Hematopoietic multipotent progenitor cell treated with erythropoietin and hydrocortisone succinate and interleukin-3 and kit ligand, for 17 days (in vitro differentiated cells): ENCODE measurements around the gene CAMK2G.

Source experiments
- DNase-seq: peaks from one replicate; pipeline ENCODE4 v3.0.0-alpha.2; 2015; ENCODE audit warnings: low spot score

CAMK2G gene

DNA sequence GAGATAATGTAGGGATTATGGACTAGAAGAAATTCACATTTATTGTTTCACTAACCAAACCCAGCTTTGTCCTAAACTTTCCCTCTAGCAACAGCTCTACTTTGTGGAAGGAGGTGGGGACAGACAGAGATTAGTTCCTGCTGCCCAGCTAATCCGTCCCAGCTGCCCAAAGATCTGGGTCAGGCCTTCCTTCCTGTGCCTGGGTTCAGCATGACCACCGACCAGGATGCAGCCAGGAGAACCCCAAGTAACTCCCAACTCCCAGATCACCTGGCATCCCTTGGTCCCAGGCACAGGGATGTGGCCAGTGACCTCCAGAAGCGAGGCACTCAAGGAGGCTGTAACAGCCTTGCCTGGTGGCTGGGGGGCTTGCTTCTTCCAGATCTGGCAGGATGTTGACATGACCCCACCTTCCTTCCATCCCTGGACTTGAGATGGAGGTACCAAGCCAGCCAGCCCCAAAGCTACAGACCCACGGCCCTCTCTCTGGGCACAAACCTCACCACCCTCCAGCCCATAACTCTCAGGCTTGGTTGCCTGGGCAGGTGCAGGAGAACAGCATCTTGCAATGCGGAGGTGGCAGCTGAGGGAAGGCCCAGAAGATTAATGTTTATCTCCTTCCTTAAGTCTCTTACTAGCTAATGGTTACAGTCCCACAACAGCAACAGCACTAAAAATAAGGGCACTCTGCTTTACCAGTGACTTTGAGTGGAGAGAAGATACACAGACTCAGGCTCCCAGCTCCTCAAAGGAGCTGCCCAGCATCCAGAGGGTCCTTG is 11.1 kb downstream of the CAMK2G start:
- no peak for DNase-seq

- no peak for DNase-seq
These were observed 12.3 kb downstream of the CAMK2G start for GRCh38 chr10:73862011-73862410.

- DNase-seq, result no peak
These were observed 14.4 kb downstream of the CAMK2G start for GRCh38 chr10:73859784-73860491.

GRCh38 chr10:73859428-73859783 is 14.9 kb downstream of the CAMK2G start:
- DNase-seq, result no peak

- DNase-seq, result no peak
These were observed 15.5 kb downstream of the CAMK2G start for GRCh38 chr10:73858750-73859427.

GRCh38 chr10:73858013-73858708 is 16.2 kb downstream of the CAMK2G start:
- DNase-seq, result no peak

DNA sequence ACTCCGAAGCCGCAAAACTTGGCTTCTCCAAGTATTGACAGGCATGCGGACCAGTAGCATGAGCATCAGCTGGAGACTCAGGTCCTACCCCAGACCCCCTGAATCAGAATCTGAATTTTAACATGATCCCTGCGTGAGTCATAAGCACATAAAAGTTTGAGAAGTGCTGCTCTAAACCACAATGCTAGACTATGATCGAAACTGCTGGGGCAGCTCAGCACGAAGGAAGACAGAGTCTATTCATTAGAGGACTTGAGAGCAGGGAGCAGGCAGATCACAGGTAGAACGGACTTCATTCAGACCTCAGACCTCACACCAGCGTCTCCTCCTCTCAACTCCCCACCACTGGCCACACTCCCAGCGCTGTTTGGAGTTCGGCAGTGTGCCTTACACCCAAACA is 16.9 kb downstream of the CAMK2G start:
- DNase-seq, result no peak

DNA sequence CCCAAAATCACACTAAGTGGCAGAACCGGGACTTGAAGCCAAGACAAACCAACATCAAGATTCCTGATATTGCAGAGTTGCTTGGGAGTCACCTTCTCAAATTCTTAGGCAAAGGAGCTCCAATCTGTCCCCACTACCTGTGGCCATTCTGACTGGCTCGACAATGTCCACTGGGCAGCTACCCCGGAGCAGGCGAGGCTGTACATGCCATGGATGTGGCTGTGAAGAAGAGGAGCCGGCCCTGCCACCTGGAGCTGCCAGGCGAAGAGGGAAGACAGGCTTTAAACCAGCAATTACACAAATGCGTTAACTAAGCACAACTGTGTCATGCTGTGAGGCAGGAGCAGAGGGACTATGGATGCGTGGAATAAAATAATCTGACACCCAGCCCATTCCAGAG is 18.1 kb downstream of the CAMK2G start:
- DNase-seq, result no peak

DNA sequence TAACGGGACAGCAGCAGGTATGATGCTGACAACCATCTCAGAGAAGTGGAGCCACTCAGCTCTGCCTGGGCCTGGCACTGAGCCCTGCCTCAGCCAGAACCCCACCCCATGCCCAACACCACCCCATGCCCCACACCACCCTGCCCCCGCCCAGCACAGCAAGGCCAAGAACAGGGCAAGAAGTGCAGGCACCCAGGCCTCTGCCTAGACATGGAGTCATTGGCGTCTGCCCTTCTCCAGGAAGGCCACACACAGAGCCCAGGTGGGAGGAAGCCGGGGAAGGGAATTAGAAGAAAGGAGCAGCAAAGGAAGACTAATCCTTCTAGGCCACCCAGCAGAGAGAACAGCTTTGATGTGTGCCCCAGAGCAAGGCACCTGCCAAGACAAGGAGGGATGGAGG is 18.9 kb downstream of the CAMK2G start:
- DNase-seq, result peak; percentile 20

DNA sequence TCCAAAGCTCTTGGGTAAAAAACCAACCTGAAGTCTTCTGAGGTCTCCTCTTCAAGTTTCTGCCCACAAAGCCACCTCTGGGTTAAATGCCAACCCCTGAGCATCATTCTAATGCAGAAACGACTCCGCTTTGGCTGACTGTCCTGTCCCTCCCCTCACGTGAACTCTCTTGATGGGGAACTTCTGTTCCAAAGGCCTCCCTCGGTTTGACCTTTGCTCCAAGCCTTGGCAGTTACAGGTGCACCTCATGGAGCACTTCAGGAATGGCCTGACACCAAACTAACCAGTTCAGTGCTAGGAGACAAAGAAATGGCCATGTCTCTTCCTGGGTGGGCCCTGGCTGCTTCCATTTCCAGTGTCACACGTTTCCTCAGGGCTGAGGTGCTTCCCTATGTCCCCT is 20.0 kb downstream of the CAMK2G start:
- no peak for DNase-seq

DNA sequence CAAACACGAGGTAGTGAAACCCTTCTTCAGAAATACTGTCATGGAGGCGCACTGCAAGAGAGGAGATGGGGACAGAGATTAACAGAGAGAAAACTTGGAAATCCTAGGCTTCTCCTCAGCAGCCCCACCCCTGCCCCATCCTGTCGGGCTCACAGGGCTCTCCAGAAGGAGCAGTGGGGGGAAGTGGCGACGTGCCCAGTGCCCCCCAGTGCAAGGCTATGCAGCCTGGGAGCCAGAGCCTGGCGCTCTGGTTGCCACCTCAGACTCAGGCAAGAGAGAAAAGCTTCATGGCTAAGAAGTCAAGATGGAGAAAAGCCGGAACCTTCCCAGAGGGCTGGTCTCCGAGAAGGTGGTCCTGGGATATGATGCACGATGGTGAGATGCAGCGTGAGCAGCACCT is 21.2 kb downstream of the CAMK2G start:
- DNase-seq, result no peak

DNA sequence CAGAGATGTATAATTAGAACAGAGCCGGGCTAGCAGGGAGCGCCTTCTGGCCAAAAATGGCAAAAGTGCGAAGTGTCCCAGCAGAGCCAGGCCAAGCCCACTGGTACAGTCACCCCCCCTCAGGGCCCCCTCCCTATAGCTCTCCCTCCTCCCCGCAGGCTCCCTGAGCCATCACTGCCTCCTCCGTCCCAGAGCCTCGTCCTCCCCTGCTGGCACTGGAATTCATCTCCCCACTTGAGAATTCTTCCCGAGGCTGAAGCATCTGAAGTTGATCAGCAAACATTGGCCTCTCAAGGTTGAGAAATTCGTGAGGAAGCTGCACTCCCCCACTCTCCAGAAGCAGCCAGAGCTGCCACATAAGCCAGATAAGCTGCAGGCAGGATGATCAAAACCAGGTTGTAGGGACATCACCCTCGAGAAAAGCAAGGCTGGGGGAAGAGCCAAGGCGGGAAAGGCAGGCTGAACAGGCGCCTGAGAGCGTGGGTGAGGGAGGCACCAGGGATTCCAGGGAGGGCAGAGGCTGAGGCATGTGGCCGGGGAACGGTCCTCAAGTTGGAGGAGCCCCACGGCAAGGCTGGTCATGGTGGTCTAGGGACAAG is 23.4 kb downstream of the CAMK2G start:
- no peak for DNase-seq

DNA sequence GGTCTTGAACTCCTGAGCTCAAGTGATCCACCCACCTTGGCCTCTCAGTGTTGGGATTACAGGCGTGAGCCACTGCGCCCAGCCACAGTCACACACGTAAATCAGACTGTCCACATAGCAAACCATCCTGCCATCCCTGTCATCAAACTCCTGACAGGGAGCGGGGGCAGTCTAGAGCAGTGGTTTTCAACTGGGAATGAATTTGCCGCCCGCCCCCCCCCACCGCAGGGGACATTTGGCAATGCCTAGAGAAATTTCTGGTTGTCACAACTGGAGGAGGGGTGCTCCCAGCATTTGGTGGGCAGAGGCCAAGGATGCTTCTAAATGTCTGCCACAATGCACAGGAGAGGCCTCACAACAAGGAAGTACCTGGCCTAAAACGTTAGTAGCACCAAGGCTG is 24.1 kb downstream of the CAMK2G start:
- DNase-seq, result no peak

- DNase-seq, result peak; percentile 88
These were observed 25.4 kb downstream of the CAMK2G start for GRCh38 chr10:73848821-73849489.

DNA sequence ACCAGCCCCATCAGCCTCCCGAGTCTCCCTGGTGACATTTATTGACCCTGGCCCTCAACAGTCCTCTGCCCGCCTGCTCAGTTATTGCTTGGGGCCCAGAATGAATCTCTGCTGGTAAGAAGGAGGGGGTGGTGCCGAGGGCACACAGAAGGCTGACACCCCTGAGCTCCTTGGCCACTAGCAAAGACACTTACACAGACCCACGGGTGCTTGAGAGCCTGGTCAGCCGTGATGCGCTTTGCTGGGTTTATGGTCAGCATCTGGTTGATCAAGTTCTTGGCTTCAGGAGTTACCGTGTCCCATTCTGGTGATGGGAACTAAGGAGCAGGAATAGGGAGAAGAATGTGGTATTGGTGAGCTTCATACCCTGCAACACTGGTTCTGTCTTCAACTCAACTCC is 27.3 kb downstream of the CAMK2G start:
- no peak for DNase-seq

DNA sequence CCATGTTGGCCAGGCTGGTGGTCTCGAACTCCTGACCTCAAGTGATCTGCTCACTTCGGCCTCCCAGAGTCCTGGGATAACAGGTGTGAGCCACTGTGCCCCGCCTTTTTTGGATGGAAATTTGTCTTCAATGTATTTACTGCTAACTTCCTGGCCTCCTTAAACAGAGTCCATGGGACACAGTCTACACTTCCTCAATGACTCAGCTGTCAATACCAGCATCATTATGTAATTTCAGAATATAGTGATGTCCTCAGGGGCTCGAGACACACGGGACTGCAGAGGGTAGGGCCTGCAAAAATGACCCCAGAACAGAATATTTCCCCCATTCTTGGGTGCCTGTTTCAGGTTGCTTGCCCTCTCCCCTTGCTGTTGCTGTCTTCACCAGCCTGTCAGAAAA is 31.1 kb downstream of the CAMK2G start:
- no peak for DNase-seq

DNA sequence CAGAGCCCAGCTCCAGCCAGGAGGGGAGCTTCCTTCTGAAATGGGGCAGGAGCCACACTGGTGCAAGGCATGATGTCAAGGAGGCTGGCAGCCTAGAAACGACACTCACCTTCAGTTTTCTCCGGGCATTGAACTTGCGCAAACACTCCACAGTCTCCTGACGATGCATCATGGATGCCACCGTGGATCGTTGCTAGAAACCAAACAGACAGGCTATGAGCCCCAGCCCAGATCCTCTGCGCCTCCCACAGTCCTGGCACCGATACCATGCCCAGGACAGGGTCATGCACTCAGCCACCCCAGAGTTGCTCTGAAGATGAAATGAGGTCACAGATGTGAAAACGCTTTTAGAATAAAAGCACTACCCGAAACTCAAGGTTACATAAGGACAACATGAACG is 32.0 kb downstream of the CAMK2G start:
- no peak for DNase-seq

DNA sequence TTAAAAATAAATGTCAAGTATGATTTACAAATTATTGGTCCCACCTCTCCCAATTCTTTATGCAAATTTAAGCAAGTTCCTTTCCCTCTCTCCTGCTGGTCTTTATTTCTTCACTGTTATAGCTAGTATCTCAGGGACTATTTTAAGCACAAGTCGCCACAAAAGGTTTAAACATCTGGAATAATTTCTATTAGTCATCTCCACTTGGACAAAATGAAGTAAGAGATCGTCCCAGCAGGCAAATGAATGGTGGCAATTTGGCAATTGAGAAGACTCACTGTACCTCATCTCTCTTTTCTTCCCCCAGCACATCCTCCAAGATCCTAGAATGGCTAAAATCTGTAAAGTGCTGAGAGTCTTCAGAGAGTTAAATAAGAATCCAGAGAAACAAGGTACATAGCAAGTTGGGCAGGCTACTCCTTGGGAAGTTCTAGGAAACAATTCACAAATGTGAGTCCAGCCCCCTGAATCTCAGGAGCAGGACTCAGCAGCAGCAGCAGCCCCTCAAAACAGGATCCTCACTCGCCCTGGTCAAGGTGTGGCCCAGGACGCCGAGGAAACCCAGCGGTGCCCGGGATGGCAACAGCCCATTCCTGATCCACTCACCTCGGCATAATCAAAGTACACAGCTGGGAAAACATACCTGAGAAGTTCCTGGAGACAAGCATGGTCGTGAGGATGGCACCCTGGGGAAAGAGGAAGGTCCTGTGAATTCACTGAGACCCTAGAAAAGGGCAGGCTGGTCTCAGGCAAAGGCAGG is 32.6 kb downstream of the CAMK2G start:
- DNase-seq, result no peak

DNA sequence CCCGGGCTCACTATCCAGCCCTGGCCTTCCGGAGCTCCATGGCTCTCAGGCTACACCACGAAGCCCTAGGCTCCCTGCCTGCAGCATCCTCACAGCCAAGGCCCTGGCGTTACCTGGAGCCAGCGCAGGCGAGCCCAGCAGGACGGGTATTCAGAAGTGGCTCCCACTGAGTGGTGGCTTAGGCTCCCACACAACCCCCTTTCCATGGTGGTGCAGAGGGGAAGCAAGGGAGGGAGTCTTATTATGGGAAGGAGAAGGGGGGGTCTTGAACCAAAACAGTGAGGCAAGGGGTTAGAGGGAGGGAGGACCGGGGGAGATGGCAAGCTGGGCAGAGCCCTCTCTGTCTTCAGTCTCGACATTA is 33.3 kb downstream of the CAMK2G start:
- DNase-seq, result no peak

DNA sequence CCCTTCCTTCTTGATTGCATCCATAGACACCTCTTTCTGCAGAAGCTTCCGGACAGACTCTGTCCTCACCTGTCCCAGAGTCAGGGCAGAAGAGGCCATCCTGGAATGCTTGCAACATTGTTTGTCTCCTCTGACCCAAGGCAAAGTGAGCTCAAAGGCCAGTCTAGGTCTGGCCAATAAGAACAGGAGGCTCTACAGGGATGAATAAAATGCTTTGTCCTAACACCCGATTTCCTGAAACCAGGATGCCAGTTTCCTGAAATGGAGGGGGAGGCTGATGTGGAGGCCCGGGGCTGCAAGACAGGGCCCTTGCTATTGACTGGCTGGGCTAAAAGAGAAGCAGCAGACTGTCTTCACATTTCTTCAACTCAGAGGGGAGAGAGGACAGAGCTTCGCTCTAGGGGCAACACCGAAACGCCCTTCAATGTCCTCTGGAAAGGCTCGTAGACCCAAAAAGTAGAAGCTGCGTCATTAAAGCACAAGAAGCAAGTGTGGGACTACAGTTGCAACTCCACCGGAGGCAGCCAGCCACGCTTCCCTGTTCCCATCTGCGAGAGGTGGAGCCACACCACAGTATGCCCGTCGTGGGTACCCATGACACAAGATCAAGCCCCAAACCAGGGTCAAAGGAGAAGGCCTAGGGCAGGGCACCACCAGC is 33.8 kb downstream of the CAMK2G start:
- DNase-seq, result no peak

GRCh38 chr10:73840056-73840402 is 34.3 kb downstream of the CAMK2G start:
- no peak for DNase-seq
